A673 (cell line): ENCODE results near the gene NEU3. TPM values are rescaled to one million over a fixed set of nuclear protein-coding genes. Genes with fewer than 3 reads are reported as not detected.

Source experiments
- BruUV-seq: library from RNA; stranded (reverse); fragments of 400-500 nt; replicated peaks from 2 replicates; lab custom pipeline; 2021; lab: Mats Ljungman, UMichigan
- CTCF ChIA-PET: fragments of 300-600 bp; sonication (Branson Sonifier 250); formaldehyde crosslinking; loops from one replicate; lab custom pipeline; 2022; ENCODE audit warnings: antibody characterized with exemption; lab: Charles Lee
- POLR2A ChIA-PET: fragments of 300-600 bp; sonication (Branson Sonifier 250); formaldehyde crosslinking; loops from one replicate; lab custom pipeline; 2022; ENCODE audit warnings: antibody characterized with exemption; ENCODE audit not compliant: low non-redundant PET; lab: Charles Lee
- DNase-seq: peaks from one replicate; pipeline ENCODE4 v3.0.0-alpha.2; 2015; ENCODE audit warnings: low spot score
- H3K27ac ChIP-seq: fragments of 200-600 bp; sonication (generic); 2 replicates; pipeline ENCODE4 v1.5.1; 2016; ENCODE audit warnings: mixed run types, low read depth, mild to moderate bottlenecking, mixed read lengths, antibody characterized with exemption, low read length; ENCODE audit not compliant: poor library complexity, severe bottlenecking
- H3K27me3 ChIP-seq: fragments of 200-600 bp; sonication (generic); replicated peaks from 2 replicates; pipeline ENCODE4 v1.6.1; 2017; ENCODE audit warnings: mixed run types, low read depth, mild to moderate bottlenecking, mixed read lengths, antibody characterized with exemption, low read length; ENCODE audit not compliant: insufficient read depth, poor library complexity
- H3K36me3 ChIP-seq: fragments of 200-600 bp; sonication (generic); 2 replicates; pipeline ENCODE4 v1.6.1; 2016; ENCODE audit warnings: mixed run types, mild to moderate bottlenecking, mixed read lengths, antibody characterized with exemption, low read length; ENCODE audit not compliant: insufficient read depth, poor library complexity, severe bottlenecking
- H3K4me1 ChIP-seq: fragments of 200-600 bp; sonication (generic); 2 replicates; pipeline ENCODE4 v1.6.1; 2017; ENCODE audit warnings: mixed run types, mild to moderate bottlenecking, mixed read lengths, antibody characterized with exemption, low read length; ENCODE audit not compliant: insufficient read depth, poor library complexity, severe bottlenecking
- H3K4me3 ChIP-seq: fragments of 200-600 bp; sonication (generic); 2 replicates; pipeline ENCODE4 v1.5.1; 2016; ENCODE audit warnings: low read depth, mixed run types, mild to moderate bottlenecking, mixed read lengths, low read length; ENCODE audit not compliant: poor library complexity, severe bottlenecking
- H3K9me3 ChIP-seq: fragments of 200-600 bp; sonication (generic); 2 replicates; pipeline ENCODE4 v1.6.1; 2016; ENCODE audit warnings: mixed run types, low read depth, mild to moderate bottlenecking, mixed read lengths, antibody characterized with exemption, low read length; ENCODE audit not compliant: poor library complexity, severe bottlenecking
- CTCF ChIP-seq: fragments of 300-800, 200-600 bp; sonication (generic); conservative IDR thresholded peaks from 2 replicates; pipeline ENCODE4 v1.5.1; 2017; ENCODE audit warnings: low read depth, mild to moderate bottlenecking, antibody characterized with exemption, low read length, moderate library complexity, mixed read lengths
- EZH2 ChIP-seq: fragments of 200-600 bp; sonication (generic); IDR thresholded peaks from 2 replicates; pipeline ENCODE4 v1.6.1; 2017; ENCODE audit warnings: borderline replicate concordance, low read depth, mild to moderate bottlenecking, mixed read lengths, antibody characterized with exemption, low read length; ENCODE audit not compliant: poor library complexity, severe bottlenecking
- intact Hi-C: fragments of 100-400 bp; cut with micrococcal nuclease; formaldehyde crosslinking; loops from one replicate; pipeline ENCODE4 v1.10.0; 2022; ENCODE audit not compliant: unreplicated experiment
- total RNA-seq: library from RNA; stranded (reverse); gene quantifications from 2 replicates; pipeline ENCODE4 v1.2.3, GENCODE V29; 2021

The NEU3 gene
- total RNA-seq, 1 experiment from 2014 or later, result 11.5 TPM

DNA sequence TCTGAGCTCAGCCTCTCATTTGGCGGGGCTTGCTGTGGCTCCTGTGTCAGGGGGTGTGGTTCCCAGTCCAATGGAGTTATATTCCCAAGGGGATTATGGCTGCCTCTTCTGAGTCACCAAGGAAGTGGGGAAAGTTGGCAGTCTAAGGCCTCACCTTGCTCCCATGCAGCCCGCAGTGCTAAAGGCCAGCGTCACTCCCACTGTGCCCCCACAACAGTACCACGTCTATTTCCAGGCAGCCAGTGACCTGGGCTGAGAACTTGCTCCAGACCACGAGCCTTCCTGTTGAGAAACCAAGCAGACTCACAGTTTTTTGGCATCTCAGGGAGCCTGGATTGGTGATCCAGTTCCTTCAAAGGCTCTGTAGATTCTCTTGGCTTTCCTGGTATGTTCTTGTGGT is 62.3 kb downstream of the NEU3 start:
- no peak overlapping the region for H3K4me3 ChIP-seq
- intact Hi-C loops, result no loop called here
- no peaks in the 10 kb centered on the region for H3K4me1 ChIP-seq
- H3K27ac ChIP-seq, result no peak overlapping the region
- no peak for DNase-seq
- no peak for TF ChIP-seq CTCF
- no peak for TF ChIP-seq EZH2
- no peaks in the 10 kb centered on the region for H3K36me3 ChIP-seq
- POLR2A ChIA-PET, result no interaction called here
- peaks cover 13% of the 10 kb centered on the region for H3K9me3 ChIP-seq
- peaks cover 3% of the 10 kb centered on the region for H3K27me3 ChIP-seq
- CTCF ChIA-PET, result interaction anchor here (0.6 kb wide), 1 partner anchor 460 kb away, joined by 7 read pairs; no protein-coding TSS in a partner anchor
- no TSS peak for BruUV-seq

- no peak overlapping the region for H3K4me3 ChIP-seq
- intact Hi-C loops, result no loop called here
- peaks cover 13% of the 10 kb centered on the region for H3K9me3 ChIP-seq
- BruUV-seq, result no TSS peak
- DNase-seq, result no peak
- ChIA-PET CTCF (no interaction called here), POLR2A (no interaction called here)
- no peak for TF ChIP-seq EZH2
- TF ChIP-seq CTCF, result no peak
- H3K4me1 ChIP-seq, result no peaks in the 10 kb centered on the region
- H3K27me3 ChIP-seq, result peaks cover 3% of the 10 kb centered on the region
- H3K27ac ChIP-seq, result no peak overlapping the region
- no peaks in the 10 kb centered on the region for H3K36me3 ChIP-seq
These were observed 63.7 kb downstream of the NEU3 start for GRCh38 chr11:75052457-75052856.

DNA sequence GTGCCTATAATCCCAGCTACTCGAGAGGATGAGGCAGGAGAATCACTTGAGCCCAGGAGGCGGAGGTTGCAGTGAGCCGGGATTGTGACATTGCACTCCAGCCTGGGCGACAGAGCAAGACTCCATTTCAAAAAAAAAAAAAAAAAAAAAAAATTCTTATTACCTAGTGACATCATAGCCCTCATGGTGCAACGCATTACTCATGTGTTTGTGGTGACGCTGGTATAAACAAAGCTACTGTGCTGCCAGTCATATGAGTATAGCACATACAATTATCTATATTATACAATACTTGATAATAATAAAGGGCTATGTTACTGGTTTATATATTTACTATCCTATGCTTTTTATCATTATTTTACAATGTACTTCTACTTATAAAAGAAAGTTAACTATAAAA is 66.8 kb downstream of the NEU3 start:
- DNase-seq, result no peak
- Histone ChIP-seq H3K27me3 (peaks cover 3% of the 10 kb centered on the region), H3K36me3 (no peaks in the 10 kb centered on the region), H3K27ac (no peak overlapping the region), H3K9me3 (peaks cover 13% of the 10 kb centered on the region), H3K4me1 (no peaks in the 10 kb centered on the region), H3K4me3 (no peak overlapping the region)
- no TSS peak for BruUV-seq
- no peak for TF ChIP-seq CTCF
- TF ChIP-seq EZH2, result no peak
- ChIA-PET POLR2A (no interaction called here), CTCF (no interaction called here)
- intact Hi-C loops, result no loop called here
